ENCODE results near the gene OVCA2.
A peak's percentile ranks its signal among the peaks of the same experiment; 100 is the strongest.

Gene OVCA2

DNA sequence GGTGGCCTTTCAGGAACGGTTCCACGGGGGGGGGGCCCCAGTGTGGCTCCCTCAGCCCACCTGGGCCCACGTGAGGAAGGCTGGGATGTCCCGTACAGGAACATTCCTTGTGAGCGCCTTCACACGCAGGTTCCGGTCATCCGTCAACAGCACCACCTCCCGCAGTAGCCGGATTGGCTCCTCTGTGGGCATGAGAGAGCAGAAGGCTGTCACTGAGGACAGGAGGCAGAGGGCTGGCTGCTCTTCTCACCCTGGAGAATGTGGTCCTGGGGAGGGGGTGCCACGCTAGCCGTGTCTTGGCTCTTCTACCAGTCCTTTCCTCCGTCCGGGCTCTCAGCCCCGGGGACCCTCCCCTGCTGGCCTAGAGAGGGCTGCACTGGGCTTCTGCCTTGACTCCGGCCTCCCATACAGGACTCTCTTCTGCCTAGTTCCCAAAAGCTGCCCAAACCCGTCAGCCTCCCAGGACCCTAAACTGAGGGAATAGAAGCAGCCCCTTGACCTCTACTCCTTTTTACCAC is 19.7 kb downstream of the OVCA2 start:
- TF ChIP-seq, protein P1, sequence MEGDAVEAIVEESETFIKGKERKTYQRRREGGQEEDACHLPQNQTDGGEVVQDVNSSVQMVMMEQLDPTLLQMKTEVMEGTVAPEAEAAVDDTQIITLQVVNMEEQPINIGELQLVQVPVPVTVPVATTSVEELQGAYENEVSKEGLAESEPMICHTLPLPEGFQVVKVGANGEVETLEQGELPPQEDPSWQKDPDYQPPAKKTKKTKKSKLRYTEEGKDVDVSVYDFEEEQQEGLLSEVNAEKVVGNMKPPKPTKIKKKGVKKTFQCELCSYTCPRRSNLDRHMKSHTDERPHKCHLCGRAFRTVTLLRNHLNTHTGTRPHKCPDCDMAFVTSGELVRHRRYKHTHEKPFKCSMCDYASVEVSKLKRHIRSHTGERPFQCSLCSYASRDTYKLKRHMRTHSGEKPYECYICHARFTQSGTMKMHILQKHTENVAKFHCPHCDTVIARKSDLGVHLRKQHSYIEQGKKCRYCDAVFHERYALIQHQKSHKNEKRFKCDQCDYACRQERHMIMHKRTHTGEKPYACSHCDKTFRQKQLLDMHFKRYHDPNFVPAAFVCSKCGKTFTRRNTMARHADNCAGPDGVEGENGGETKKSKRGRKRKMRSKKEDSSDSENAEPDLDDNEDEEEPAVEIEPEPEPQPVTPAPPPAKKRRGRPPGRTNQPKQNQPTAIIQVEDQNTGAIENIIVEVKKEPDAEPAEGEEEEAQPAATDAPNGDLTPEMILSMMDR (IDR thresholded peaks at IDR 0.05; ENCODE audit: low read depth, low read length, missing control alignments): no peak
- no peak overlapping the region for H3K4me3 ChIP-seq (replicated peaks; ENCODE audit: low read depth, low read length)
- DNase-seq (ENCODE audit: extremely low read depth, low read depth): no peak

DNA sequence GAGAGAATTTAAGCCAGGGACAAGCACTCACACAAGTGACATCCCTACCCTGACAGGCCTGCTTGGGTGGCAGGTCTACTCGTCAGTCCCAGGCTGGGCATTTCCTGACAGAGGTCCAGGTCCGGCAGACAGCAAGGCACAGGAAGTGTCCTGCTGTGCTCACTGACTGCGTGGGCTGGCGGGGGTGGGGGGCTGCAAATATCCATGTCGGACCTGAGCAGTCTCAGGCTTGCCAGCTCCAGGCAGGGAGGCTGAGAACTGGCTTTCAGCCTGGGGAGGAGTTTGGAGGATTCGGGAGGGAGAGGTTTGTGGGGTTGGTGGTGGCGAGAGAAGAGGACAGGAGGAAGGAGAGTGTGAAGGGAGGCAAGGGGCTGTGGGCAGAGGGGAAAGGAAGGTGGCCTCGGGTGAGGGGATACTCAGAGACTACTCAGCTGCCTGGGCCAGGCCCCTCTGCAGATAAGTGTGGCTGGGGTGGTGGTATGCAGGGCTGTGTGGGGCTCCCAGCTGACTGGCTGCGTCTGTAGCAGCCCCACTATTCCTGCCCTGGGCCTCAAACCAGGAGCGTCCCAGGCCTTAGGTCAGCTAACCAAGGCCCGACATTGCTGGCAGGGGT is 20.9 kb downstream of the OVCA2 start:
- H3K4me3 ChIP-seq (replicated peaks; ENCODE audit: low read depth, low read length): no peak overlapping the region

DNA sequence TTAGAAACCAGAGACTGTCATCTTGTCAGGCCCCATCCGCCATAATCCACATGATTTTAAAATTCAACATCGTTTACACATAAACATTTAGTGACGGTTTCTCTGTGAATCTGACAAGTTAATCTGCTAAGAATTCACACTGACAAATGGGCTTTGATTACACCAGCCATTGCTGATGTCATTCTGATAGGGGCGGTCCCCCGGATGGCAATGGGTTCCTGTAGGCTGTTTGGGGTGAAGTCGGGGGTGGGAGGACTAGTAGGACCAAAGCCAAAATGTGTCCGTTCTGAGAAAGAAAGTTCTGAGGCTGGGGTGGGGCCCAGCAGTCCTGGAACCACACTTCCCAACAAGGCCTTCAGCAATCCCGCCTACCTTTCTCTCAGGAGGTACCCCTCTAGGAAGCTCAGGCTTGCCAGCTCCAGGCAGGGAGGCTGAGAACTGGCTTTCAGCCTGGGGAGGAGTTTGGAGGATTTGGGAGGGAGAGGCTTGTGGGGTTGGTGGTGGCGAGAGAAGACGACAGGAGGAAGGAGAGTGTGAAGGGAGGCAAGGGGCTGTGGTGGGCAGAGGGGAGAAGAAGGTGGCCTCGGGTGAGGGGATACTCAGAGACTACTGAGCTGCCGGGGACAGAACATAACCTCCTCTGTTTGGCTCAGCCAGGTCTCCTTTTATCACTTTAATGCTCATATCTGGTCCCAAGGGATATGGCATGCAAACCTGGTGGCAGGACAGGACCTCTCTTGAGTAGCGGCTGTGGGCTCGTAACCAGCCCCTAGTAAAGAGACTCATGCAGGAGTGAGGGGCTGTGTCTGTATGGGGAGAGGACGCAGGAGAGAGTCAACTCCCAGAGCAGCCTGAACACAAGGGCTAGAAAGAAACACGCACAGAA is 21.7 kb downstream of the OVCA2 start:
- TF ChIP-seq, protein P1 (IDR thresholded peaks at IDR 0.05; ENCODE audit: low read depth, low read length, missing control alignments): no peak
- no peak for DNase-seq (ENCODE audit: extremely low read depth, low read depth)
- H3K4me3 ChIP-seq (replicated peaks; ENCODE audit: low read depth, low read length): no peak overlapping the region

More for the DNA sequence above, 20.9 kb downstream of the OVCA2 start:
- TF ChIP-seq, protein P1 (IDR thresholded peaks at IDR 0.05; ENCODE audit: low read depth, low read length, missing control alignments): no peak
- DNase-seq (ENCODE audit: extremely low read depth, low read depth): no peak

DNA sequence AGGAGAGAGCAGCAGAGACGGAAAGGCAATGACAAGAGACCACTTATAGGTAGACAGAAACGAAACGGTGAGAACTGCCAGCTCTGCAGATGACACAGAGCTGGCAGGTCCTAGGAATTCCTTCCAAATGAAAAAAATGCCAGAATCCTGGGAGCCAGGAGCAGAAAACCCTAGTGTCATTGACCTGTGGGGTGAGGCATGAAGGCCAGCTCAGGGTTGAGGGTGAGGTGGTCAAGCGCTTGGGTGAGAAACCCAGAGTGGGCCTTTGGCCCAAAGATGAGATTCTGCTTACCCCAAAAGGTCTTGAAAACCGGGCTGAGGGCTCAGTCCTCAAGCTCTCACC is 22.3 kb downstream of the OVCA2 start:
- DNase-seq (ENCODE audit: extremely low read depth, low read depth): no peak
- H3K4me3 ChIP-seq (replicated peaks; ENCODE audit: low read depth, low read length): no peak overlapping the region
- TF ChIP-seq, protein P1 (IDR thresholded peaks at IDR 0.05; ENCODE audit: low read depth, low read length, missing control alignments): no peak

DNA sequence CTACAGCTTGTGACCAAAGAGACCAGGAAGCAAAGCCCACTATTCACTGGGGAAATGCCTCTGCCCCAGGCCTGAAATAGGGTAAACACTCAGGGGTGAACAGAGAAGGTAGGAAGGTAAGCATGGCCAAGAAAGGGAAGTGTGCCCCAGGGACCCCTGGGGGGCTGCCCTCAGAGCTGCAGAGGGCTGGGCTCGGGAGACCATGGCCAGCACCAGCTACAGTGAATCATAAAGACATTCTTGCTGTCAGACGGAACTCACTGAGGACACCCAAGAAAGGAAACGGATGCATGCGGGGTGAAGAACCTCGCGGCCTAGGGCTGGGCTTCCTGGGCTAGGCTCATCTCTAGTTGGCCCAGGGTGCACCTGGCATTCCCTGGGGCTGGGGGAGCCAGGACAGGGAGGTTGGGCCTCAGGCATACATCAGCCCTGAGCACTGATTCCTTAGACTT is 22.7 kb downstream of the OVCA2 start:
- DNase-seq (ENCODE audit: extremely low read depth, low read depth): no peak
- no peak overlapping the region for H3K4me3 ChIP-seq (replicated peaks; ENCODE audit: low read depth, low read length)
- TF ChIP-seq, protein P1 (IDR thresholded peaks at IDR 0.05; ENCODE audit: low read depth, low read length, missing control alignments): no peak

DNA sequence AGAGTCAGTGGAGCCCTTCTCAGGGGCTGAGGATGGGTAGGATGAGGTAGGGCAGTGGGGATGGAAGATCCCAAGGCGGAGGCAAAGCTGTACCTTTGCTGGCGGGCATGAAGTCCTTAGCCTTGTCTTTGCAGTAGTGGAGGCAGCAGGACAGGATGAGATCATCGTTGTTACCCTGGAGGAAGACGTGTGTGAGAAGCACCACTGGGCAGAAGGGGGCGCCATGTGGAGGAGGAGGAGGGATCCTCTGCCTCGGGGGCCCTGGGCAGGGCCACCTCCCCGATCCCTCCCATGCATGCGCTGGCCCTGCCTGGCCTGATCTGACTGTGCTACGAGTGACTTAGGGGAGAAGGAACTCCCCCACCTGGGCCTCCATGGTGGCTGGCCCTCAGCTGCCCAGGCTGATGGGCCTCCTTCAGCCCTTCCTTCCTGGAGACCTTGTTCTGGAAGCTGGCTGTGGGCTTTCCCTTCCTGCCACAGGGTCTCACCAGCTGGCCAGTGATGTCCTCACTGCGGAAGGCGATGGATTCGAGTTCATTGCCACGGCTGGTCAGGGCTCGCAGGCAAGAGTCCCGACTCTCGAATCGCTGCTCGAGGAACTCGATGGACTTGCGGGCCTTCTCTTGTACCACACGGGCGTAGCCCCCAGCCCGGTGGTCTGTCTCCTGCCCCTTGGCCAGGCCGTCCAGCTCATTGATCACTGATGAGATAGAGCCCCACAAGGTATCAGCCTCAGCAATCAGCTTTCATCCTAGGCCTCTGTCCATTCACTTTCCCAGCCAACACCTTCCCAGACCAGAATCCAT is 23.4 kb downstream of the OVCA2 start:
- DNase-seq (ENCODE audit: extremely low read depth, low read depth): no peak
- no peak overlapping the region for H3K4me3 ChIP-seq (replicated peaks; ENCODE audit: low read depth, low read length)
- TF ChIP-seq, protein P1 (IDR thresholded peaks at IDR 0.05; ENCODE audit: low read depth, low read length, missing control alignments): peak; percentile 53
